IMR-90 (cell line): ENCODE results near the gene TRIP4. TPM values are rescaled to one million over a fixed set of nuclear protein-coding genes. Genes with fewer than 3 reads are reported as not detected.

Experiments
- ATAC-seq: fragments of 200-7000 bp; cut with Tn5 transposase; 2 replicates; pipeline ENCODE4 v1.9.1; 2020; ENCODE audit warnings: low read depth, mild to moderate bottlenecking, moderate library complexity
- BruUV-seq: library from RNA; stranded (reverse); fragments of 400-500 nt; replicated peaks from 2 replicates; lab custom pipeline; 2021; lab: Mats Ljungman, UMichigan
- CTCF ChIA-PET: fragments of 300-600 bp; formaldehyde crosslinking; extraction: SDS; loops from one replicate; lab custom pipeline; 2021; ENCODE audit warnings: antibody characterized with exemption; lab: Yijun Ruan, JAX
- POLR2A ChIA-PET: fragments of 300-600 bp; sonication (Branson Sonifier 250); formaldehyde crosslinking; loops from one replicate; lab custom pipeline; 2022; ENCODE audit warnings: antibody characterized with exemption; ENCODE audit not compliant: unreplicated experiment; lab: Charles Lee
- DNase-seq: peaks from one replicate; pipeline ENCODE4 v3.0.0; 2013
- H2AFZ ChIP-seq: replicated peaks from 2 replicates; pipeline ENCODE3; 2013; ENCODE audit warnings: low read length, mild to moderate bottlenecking; ENCODE audit not compliant: poor library complexity
- H2AK5ac ChIP-seq: 2 replicates; pipeline ENCODE4 v1.6.1; 2013; ENCODE audit warnings: low read depth, low read length, inconsistent platforms
- H2AK9ac ChIP-seq: replicated peaks from 2 replicates; pipeline ENCODE3; 2013; ENCODE audit warnings: mild to moderate bottlenecking, low read depth, low read length, moderate library complexity; ENCODE audit not compliant: poor library complexity
- H2BK120ac ChIP-seq: 2 replicates; pipeline ENCODE4 v1.6.1; 2013; ENCODE audit warnings: low read depth, low read length, inconsistent platforms
- H2BK15ac ChIP-seq: 3 replicates; pipeline ENCODE4 v1.6.1; 2013; ENCODE audit warnings: low read depth, low read length, inconsistent platforms
- H2BK20ac ChIP-seq: 2 replicates; pipeline ENCODE4 v1.6.1; 2013; ENCODE audit warnings: low read depth, mild to moderate bottlenecking, inconsistent platforms, low read length, moderate library complexity
- H2BK5ac ChIP-seq: 2 replicates; pipeline ENCODE4 v1.6.1; 2013; ENCODE audit warnings: mild to moderate bottlenecking, low read depth, low read length, inconsistent platforms; ENCODE audit not compliant: poor library complexity, severe bottlenecking
- H3K14ac ChIP-seq: replicated peaks from 2 replicates; pipeline ENCODE4 v1.6.1; 2013; ENCODE audit warnings: low read depth, low read length, inconsistent platforms
- H3K18ac ChIP-seq: 2 replicates; pipeline ENCODE4 v1.6.1; 2013; ENCODE audit warnings: low read depth, low read length, control low read depth
- H3K23ac ChIP-seq: 2 replicates; pipeline ENCODE4 v1.6.1; 2013; ENCODE audit warnings: low read depth, low read length, inconsistent platforms
- H3K27ac ChIP-seq: 2 replicates; pipeline ENCODE4 v1.5.1; 2013; ENCODE audit warnings: mild to moderate bottlenecking, control low read depth, low read length; ENCODE audit not compliant: insufficient read depth
- H3K27me3 ChIP-seq: 2 replicates; pipeline ENCODE4 v1.6.1; 2013; ENCODE audit warnings: low read length; ENCODE audit not compliant: control insufficient read depth, insufficient read depth
- H3K36me3 ChIP-seq: 2 replicates; pipeline ENCODE4 v1.6.1; 2013; ENCODE audit warnings: low read length, mixed read lengths; ENCODE audit not compliant: control insufficient read depth, insufficient read depth
- H3K4ac ChIP-seq: 2 replicates; pipeline ENCODE4 v1.6.1; 2013; ENCODE audit warnings: low read depth, low read length, inconsistent platforms
- H3K4me1 ChIP-seq: 2 replicates; pipeline ENCODE4 v1.6.1; 2013; ENCODE audit warnings: low read length, mixed read lengths; ENCODE audit not compliant: control insufficient read depth, insufficient read depth
- H3K4me2 ChIP-seq: 2 replicates; pipeline ENCODE4 v1.6.1; 2013; ENCODE audit warnings: low read depth, mild to moderate bottlenecking, control low read depth, low read length, moderate library complexity
- H3K4me3 ChIP-seq: 2 replicates; pipeline ENCODE4 v1.5.1; 2013; ENCODE audit warnings: low read depth, mild to moderate bottlenecking, control low read depth, low read length, moderate library complexity; ENCODE audit not compliant: insufficient read depth
- H3K56ac ChIP-seq: 2 replicates; pipeline ENCODE4 v1.6.1; 2013; ENCODE audit warnings: low read length, inconsistent platforms; ENCODE audit not compliant: insufficient read depth; ENCODE audit errors: extremely low read depth
- H3K79me1 ChIP-seq, 2 experiments: 2 replicates each; pipeline ENCODE4 v1.6.1; 2013; ENCODE audit warnings: low read length in 2 of 2, inconsistent platforms in 1 of 2, low read depth in 1 of 2
- H3K9ac ChIP-seq: 2 replicates; pipeline ENCODE4 v1.6.1; 2013; ENCODE audit warnings: low read depth, low read length, control low read depth
- H3K9me1 ChIP-seq: 2 replicates; pipeline ENCODE4 v1.6.1; 2013; ENCODE audit warnings: low read length, inconsistent platforms; ENCODE audit not compliant: insufficient read depth
- H3K9me3 ChIP-seq: 2 replicates; pipeline ENCODE4 v1.6.1; 2013; ENCODE audit warnings: low read length; ENCODE audit not compliant: control insufficient read depth, insufficient read depth
- H4K20me1 ChIP-seq: 2 replicates; pipeline ENCODE4 v1.6.1; 2013; ENCODE audit warnings: low read length, inconsistent platforms; ENCODE audit not compliant: insufficient read depth
- H4K5ac ChIP-seq: 2 replicates; pipeline ENCODE4 v1.6.1; 2013; ENCODE audit warnings: mild to moderate bottlenecking, low read depth, low read length, control low read depth
- H4K8ac ChIP-seq, 2 experiments: 2 replicates each; pipeline ENCODE4 v1.6.1; 2013; ENCODE audit warnings: low read depth in 2 of 2, low read length in 2 of 2, control low read depth in 1 of 2, inconsistent platforms in 1 of 2
- H4K91ac ChIP-seq: 2 replicates; pipeline ENCODE4 v1.6.1; 2013; ENCODE audit warnings: low read depth, low read length, inconsistent platforms; ENCODE audit not compliant: insufficient read depth
- BHLHE40 ChIP-seq: fragments of 150-350 bp; IDR thresholded peaks from 2 replicates; pipeline ENCODE4 v1.6.1; 2016; ENCODE audit warnings: mild to moderate bottlenecking, low read depth, low read length
- FOS ChIP-seq: fragments of 150-350 bp; IDR thresholded peaks from 2 replicates; pipeline ENCODE4 v1.6.1; 2016; ENCODE audit warnings: low read depth, low read length
- MAZ ChIP-seq: IDR thresholded peaks from 2 replicates; pipeline ENCODE4 v1.6.1; 2012; ENCODE audit warnings: low read depth, mild to moderate bottlenecking, low read length, improper control_type of control experiment, moderate library complexity, borderline replicate concordance
- NFE2L2 ChIP-seq: fragments of 150-350 bp; IDR thresholded peaks from 2 replicates; pipeline ENCODE4 v1.6.1; 2016; ENCODE audit warnings: low read depth, mild to moderate bottlenecking, low read length
- POLR2A ChIP-seq: IDR thresholded peaks from 2 replicates; pipeline ENCODE4 v1.6.1; 2012; ENCODE audit warnings: mild to moderate bottlenecking, low read depth, low read length
- RAD21 ChIP-seq: IDR thresholded peaks from 2 replicates; pipeline ENCODE4 v1.6.1; 2012; ENCODE audit warnings: low read length, improper control_type of control experiment
- RCOR1 ChIP-seq: IDR thresholded peaks from 2 replicates; pipeline ENCODE4 v1.6.1; 2012; ENCODE audit warnings: mild to moderate bottlenecking, low read length, improper control_type of control experiment; ENCODE audit not compliant: insufficient replicate concordance
- WGBS, 2 experiments: methylation state at CpG; one replicate each; pipeline versions ENCODE4 v1.1.5 to v1.1.7; 2013; ENCODE audit warnings: missing lambda C conversion rate in 2 of 2; ENCODE audit not compliant: insufficient read length in 1 of 2; ENCODE audit errors: extremely low coverage in 2 of 2; 5-methylcytosine and 5-hydroxymethylcytosine counted together
- dilution Hi-C: fragments of 300-500 bp; cut with HindIII; formaldehyde crosslinking; loops from one replicate; pipeline ENCODE4 v1.14.3; 2018; ENCODE audit warnings: low sequenced_read_pairs; ENCODE audit not compliant: unreplicated experiment
- in situ Hi-C: fragments of 300-500 bp; cut with MboI; formaldehyde crosslinking; loops from 3 replicates; pipeline ENCODE4 v1.14.3; 2019; ENCODE audit warnings: low sequenced_read_pairs, inconsistent platforms, mixed read lengths
- intact Hi-C: fragments of 100-400 bp; cut with micrococcal nuclease; formaldehyde crosslinking; loops from 2 replicates; pipeline ENCODE4 v1.10.0; 2022
- polyA plus RNA-seq, 3 experiments: library from polyadenylated mRNA; depleted of rRNA; stranded (reverse); fragments of >200 nt; gene quantifications; 2 replicates each; pipeline ENCODE4 v1.2.3, GENCODE V29; 2012; ENCODE audit warnings: low replicate concordance in 1 of 3
- total RNA-seq: library from RNA; depleted of rRNA; stranded (reverse); fragments of >200 nt; gene quantifications from 2 replicates; pipeline ENCODE4 v1.2.3, GENCODE V29; 2012

TRIP4 gene
- total and polyA plus RNA-seq, 2 of the 4 experiments (the other 2 are of a cell fraction) = 13.1 to 19.4 TPM

- TF ChIP-seq RAD21 (no peak), BHLHE40 (no peak), RCOR1 (no peak), MAZ (no peak), NFE2L2 (no peak), FOS (no peak), POLR2A (no peak)
- Histone ChIP-seq H3K56ac (no peak overlapping the region), H3K4me1 (no peaks in the 10 kb centered on the region), H3K4me2 (no peak overlapping the region), H3K9me3 (no peaks in the 10 kb centered on the region), H3K23ac (no peak overlapping the region), H4K91ac (no peak overlapping the region), H2BK5ac (no peak overlapping the region), H2AK5ac (no peak overlapping the region), H2BK20ac (no peak overlapping the region), H3K9ac (no peak overlapping the region), H4K8ac (no peak overlapping the region), H3K36me3 (peaks cover 44% of the 10 kb centered on the region), H3K79me1 (peaks cover 0 to 3% of the 10 kb centered on the region in 2 experiments; a peak in 2 of 4 replicates), H2BK15ac (no peak overlapping the region), H4K5ac (no peak overlapping the region), H3K4me3 (no peak overlapping the region), H3K9me1 (no peaks in the 10 kb centered on the region), H2AFZ (no peak overlapping the region), H3K14ac (no peak overlapping the region), H3K27ac (no peak overlapping the region), H4K20me1 (no peaks in the 10 kb centered on the region), H3K27me3 (no peaks in the 10 kb centered on the region), H2AK9ac (no peak overlapping the region), H2BK120ac (no peak overlapping the region), H3K4ac (no peak overlapping the region), H3K18ac (no peak overlapping the region)
- DNase-seq (no peak), ATAC-seq (no peak)
- BruUV-seq = no TSS peak
- WGBS, 2 experiments = no CpG with 5 or more reads among the region's 2 CpGs
- ChIA-PET CTCF (interaction anchor here (0.6 to 1.1 kb wide), 2 partner anchors 10 to 211 kb away, joined by 3 to 4 read pairs; no protein-coding TSS in a partner anchor), POLR2A (no interaction called here)
- dilution Hi-C loops = no loop called here
- intact Hi-C loops = no loop called here
- in situ Hi-C loops = no loop called here
Observed at GRCh38 chr15:64398575-64398974, 10.9 kb downstream of the TRIP4 start.
